HG02973 (cell line): Measurements from ENCODE around the gene DDC.

Experiments
- ATAC-seq: cut with Tn5 transposase; IDR thresholded peaks from one replicate; pipeline ENCODE4 v1.9.1; 2021; ENCODE audit warnings: moderate library complexity; ENCODE audit not compliant: unreplicated experiment

DDC gene

GRCh38 chr7:50421043-50421442 lies 144.2 kb downstream of the DDC start:
- no peak for ATAC-seq

DNA sequence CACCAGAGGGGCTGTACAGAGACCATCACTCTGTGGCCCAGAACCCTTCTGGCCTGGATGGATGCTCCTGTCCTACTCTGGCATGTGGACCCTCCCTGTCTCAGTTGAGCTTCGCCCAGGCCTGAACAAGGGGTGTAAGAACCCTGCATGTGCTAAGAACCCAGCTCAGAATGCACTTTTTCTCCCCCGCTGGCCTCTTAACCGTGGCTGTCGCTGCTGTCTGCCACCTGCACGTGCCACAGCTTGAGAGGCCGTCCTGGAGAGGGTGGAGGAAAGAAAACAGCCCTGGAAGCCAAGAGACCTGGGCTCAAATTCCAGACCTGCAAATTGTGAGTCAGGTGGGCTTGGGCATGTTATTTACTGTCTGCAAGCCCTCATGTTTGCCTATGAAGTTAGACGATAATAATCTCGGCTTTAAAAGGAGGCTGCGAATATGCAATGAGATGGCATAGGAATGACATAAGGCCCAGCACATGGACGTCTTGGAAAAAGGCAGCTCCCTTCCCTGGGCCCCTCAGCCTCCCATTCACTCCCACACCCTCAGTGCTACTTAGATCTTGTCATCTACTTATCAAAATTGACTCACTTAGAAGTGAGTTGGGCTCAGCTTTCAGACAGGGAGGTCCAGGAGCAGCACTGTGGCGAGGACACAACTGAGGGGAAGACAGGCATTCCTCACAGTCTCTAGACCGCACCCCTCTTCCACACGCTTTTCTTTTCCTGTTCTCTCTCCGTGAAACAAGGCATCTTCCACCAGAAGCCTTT lies 146.5 kb downstream of the DDC start:
- ATAC-seq: no peak

DNA sequence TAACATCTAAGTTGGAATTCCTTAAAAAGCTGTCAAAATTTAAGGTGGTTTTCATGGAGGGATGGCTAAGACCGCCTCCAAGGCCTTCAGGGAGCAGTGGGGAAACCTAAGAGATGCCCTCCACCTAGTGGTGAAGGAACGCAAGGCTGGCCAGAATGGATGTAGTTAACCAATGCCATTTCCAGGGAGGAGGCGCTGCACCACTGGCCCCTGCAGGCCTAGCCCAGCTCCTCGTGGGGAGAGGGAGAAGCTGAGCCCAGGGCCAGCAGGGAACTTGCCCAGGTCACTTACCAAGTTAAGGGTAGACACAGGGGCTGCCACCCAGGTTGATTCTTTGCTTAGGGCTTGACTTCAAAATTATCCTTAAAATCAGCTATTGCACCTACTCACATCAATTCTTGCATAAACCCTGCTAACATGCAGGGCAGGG lies 147.1 kb downstream of the DDC start:
- ATAC-seq: peak; percentile 80

GRCh38 chr7:50416527-50417182 lies 148.6 kb downstream of the DDC start:
- ATAC-seq: peak; percentile 80

- ATAC-seq: no peak
Measured at GRCh38 chr7:50415844-50416364, 149.3 kb downstream of the DDC start.

DNA sequence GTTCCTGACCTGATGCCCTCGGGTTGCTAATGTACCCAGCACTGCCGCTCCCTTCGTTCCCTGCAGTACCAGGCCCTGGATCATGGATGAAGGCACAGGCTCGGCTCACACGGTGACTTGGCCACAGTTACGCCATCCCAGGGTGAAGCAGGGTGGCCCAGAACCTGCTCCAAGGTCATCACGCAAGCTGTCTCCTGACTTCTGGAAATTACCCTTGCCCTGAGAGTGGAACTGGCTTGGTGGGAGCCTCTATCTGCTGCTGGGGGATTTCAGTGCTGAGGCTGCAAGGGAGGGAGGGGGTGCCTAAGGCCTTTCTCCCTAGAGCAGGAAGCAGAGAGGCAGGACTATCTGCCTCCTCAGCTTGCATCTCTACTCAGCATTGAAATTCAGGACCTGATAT lies 151.6 kb downstream of the DDC start:
- no peak for ATAC-seq

DNA sequence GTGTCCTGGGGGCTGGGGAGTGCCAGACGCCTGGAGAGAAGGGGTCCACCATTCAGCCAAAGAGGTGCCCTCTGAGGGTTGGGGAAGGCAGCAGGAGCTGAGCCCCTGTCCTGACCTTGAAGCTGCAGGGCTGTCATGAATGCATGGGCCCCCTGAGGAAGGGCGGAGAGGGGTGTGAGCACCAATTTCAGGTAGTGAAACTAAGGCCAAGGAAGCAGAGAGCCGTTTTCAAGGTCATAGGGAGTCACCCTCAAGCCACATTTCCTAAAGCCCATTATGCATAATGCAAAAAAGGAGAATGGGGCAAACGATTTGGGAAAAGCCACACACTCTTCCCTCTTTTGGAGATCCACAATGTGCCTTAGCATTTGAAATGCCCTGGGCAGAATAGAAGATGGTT lies 152.2 kb downstream of the DDC start:
- ATAC-seq: no peak

DNA sequence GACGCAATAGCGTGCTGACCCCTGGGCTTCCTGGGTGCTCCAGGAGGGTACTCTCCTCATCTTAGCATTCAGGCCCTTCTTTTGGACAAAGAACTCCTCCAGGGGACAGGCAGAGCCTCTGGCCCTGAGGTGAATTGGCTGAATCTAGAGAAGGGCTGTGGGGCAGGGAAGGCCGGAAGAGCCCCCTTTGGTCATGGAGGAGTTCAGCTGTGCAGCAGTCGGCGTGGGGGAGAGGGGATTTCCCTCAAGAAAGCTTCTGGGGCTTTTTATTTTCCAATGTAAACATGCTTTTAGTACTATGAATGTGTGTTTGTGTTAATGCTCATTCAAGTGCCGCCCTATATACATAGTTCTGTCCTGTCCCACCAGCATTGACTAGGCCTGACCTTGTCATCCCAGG lies 153.9 kb downstream of the DDC start:
- ATAC-seq: no peak

DNA sequence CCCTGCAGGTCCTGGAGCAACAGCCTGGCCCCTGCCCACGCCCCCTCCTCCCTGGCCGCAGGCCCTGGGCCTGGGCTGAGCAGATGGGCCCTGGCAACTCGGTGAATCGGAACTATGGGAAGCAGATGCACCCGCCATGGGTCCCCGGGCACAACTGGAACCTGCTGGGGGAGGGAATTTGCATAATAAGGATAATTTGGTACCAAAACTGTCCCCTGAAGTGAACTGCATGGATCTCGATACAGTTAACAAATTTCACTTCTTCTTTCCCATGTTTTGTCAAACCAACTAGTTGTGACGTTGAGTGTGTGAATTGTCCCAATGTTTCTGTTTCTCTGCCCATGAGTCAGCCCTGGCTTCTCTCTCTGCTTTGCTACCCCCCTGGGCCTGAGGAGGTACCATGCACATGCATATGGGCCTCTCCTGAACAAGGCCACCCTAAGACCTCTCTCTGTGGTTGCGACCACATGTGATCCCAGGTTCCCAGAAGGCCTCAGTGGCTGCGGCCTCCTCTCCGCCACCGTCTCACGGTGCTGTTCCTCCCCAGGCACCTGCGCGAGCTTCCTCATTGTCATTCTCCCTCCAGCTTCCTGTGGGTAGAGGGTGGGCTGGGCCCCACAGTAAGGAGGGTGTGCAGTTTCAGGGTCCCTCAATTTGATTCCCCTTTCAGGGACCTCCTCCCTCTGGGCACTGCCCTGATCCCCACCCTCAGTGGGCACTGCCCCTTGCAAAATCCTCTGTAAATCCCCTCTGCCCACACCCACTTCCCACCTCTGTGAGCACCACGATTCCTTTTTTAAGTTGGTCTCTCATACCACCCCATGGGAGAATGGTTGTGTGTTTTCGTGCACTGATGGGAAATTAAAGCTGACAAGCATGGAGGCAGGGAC lies 155.1 kb downstream of the DDC start:
- peak; percentile 50 for ATAC-seq
